Neural cell (in vitro differentiated cells): ENCODE data around the gene VWC2.

ENCODE experiments used
- EP300 ChIP-seq: fragments of 450-650 bp; conservative IDR thresholded peaks from 2 replicates; pipeline ENCODE4 v1.6.1; 2014; ENCODE audit warnings: antibody characterized with exemption, mild to moderate bottlenecking, moderate library complexity; ENCODE audit not compliant: poor library complexity, severe bottlenecking
- EZH2 ChIP-seq: fragments of 200-600, 300-800 bp; shearing (Covaris generic), sonication (generic); IDR thresholded peaks from 2 replicates; pipeline ENCODE4 v1.6.1; 2014; ENCODE audit warnings: antibody characterized with exemption, low read length, borderline replicate concordance, mild to moderate bottlenecking; ENCODE audit not compliant: insufficient read depth, poor library complexity, severe bottlenecking
- POLR2AphosphoS5 ChIP-seq: IDR thresholded peaks from 2 replicates; pipeline ENCODE4 v1.6.1; 2012
- RAD21 ChIP-seq: fragments of 450-650 bp; conservative IDR thresholded peaks from 2 replicates; pipeline ENCODE4 v1.6.1; 2014; ENCODE audit warnings: antibody characterized with exemption, mild to moderate bottlenecking, moderate library complexity
- SMC3 ChIP-seq: fragments of 450-650 bp; conservative IDR thresholded peaks from 2 replicates; pipeline ENCODE4 v1.6.1; 2014; ENCODE audit warnings: antibody characterized with exemption, mild to moderate bottlenecking, moderate library complexity; ENCODE audit not compliant: poor library complexity
- TAF1 ChIP-seq: IDR thresholded peaks from 2 replicates; pipeline ENCODE4 v1.6.1; 2012; ENCODE audit warnings: low read depth
- TF ChIP-seq, protein P1 (sequence below): fragments of 450-650 bp; IDR thresholded peaks from 2 replicates; pipeline ENCODE4 v1.5.1; 2014; ENCODE audit warnings: antibody characterized with exemption, mild to moderate bottlenecking, moderate library complexity; ENCODE audit not compliant: poor library complexity, severe bottlenecking

- TF ChIP-seq, protein P1, sequence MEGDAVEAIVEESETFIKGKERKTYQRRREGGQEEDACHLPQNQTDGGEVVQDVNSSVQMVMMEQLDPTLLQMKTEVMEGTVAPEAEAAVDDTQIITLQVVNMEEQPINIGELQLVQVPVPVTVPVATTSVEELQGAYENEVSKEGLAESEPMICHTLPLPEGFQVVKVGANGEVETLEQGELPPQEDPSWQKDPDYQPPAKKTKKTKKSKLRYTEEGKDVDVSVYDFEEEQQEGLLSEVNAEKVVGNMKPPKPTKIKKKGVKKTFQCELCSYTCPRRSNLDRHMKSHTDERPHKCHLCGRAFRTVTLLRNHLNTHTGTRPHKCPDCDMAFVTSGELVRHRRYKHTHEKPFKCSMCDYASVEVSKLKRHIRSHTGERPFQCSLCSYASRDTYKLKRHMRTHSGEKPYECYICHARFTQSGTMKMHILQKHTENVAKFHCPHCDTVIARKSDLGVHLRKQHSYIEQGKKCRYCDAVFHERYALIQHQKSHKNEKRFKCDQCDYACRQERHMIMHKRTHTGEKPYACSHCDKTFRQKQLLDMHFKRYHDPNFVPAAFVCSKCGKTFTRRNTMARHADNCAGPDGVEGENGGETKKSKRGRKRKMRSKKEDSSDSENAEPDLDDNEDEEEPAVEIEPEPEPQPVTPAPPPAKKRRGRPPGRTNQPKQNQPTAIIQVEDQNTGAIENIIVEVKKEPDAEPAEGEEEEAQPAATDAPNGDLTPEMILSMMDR, result no peak
- TF ChIP-seq TAF1 (no peak), EZH2 (no peak), SMC3 (no peak), RAD21 (no peak), POLR2AphosphoS5 (no peak), EP300 (no peak)
These were observed 16.3 kb downstream of the VWC2 start for GRCh38 chr7:49789736-49790135.
